HepG2 (cell line): Measurements from ENCODE around the gene SHTN1. TPM values are rescaled to one million over a fixed set of nuclear protein-coding genes. Genes with fewer than 3 reads are reported as not detected.

ENCODE experiments used
- ATRX ChIP-seq: sonication (generic); formaldehyde crosslinking; IDR thresholded peaks from 2 replicates; pipeline ENCODE4 v1.4.0; 2020; ENCODE audit warnings: missing genetic modification reagents, borderline replicate concordance
- CBX2 ChIP-seq, 2 experiments: fragments of 200-600 bp in 1 of 2; sonication (generic); formaldehyde crosslinking in 1 of 2; IDR thresholded peaks; 2 replicates each; pipeline versions ENCODE4 v1.7.0 to v1.8.1; 2018 to 2022; ENCODE audit warnings: low read depth in 2 of 2, low read length in 1 of 2, mild to moderate bottlenecking in 1 of 2, missing genetic modification reagents in 1 of 2
- GTF2F1 ChIP-seq: fragments of 150-350 bp; IDR thresholded peaks from 2 replicates; pipeline ENCODE4 v1.6.1; 2014; ENCODE audit warnings: low read length
- HNRNPH1 ChIP-seq: fragments of 200-400 bp; formaldehyde crosslinking; optimal IDR thresholded peaks from 2 replicates; pipeline ENCODE3; 2017; ENCODE audit warnings: mild to moderate bottlenecking, low read depth, low read length
- HOXA9 ChIP-seq: sonication (generic); formaldehyde crosslinking; IDR thresholded peaks from 2 replicates; pipeline ENCODE4 v1.8.1; 2022; ENCODE audit warnings: missing genetic modification reagents, mild to moderate bottlenecking, moderate library complexity, borderline replicate concordance
- JDP2 ChIP-seq: sonication (generic); formaldehyde crosslinking; IDR thresholded peaks from 2 replicates; pipeline ENCODE4 v1.8.1; 2022; ENCODE audit warnings: missing genetic modification reagents, borderline replicate concordance
- MEIS1 ChIP-seq: sonication (generic); formaldehyde crosslinking; IDR thresholded peaks from 2 replicates; pipeline ENCODE4 v1.9.0; 2021; ENCODE audit warnings: mild to moderate bottlenecking, missing genetic modification reagents, moderate library complexity, borderline replicate concordance
- NFKB2 ChIP-seq: sonication (generic); formaldehyde crosslinking; IDR thresholded peaks from 2 replicates; pipeline ENCODE4 v1.4.0; 2020; ENCODE audit warnings: missing genetic modification reagents, borderline replicate concordance
- SALL1 ChIP-seq: sonication (generic); formaldehyde crosslinking; IDR thresholded peaks from 2 replicates; pipeline ENCODE4 v1.8.0; 2022; ENCODE audit warnings: mild to moderate bottlenecking, missing genetic modification reagents
- SKI ChIP-seq: fragments of 450-650 bp; IDR thresholded peaks from one replicate; pipeline ENCODE4 v1.6.1; 2018; ENCODE audit warnings: mild to moderate bottlenecking; ENCODE audit not compliant: partially characterized antibody
- SNAPC5 ChIP-seq: sonication (generic); formaldehyde crosslinking; IDR thresholded peaks from 2 replicates; pipeline ENCODE4 v1.8.1; 2023; ENCODE audit warnings: mild to moderate bottlenecking, missing genetic modification reagents, borderline replicate concordance
- ZBTB14 ChIP-seq: sonication (generic); formaldehyde crosslinking; IDR thresholded peaks from 2 replicates; pipeline ENCODE4 v1.4.0; 2020; ENCODE audit warnings: missing genetic modification reagents
- ZBTB2 ChIP-seq: sonication (generic); formaldehyde crosslinking; IDR thresholded peaks from 2 replicates; pipeline ENCODE4 v1.8.0; 2022; ENCODE audit warnings: low read depth, missing genetic modification reagents
- ZBTB25 ChIP-seq: IDR thresholded peaks from 2 replicates; pipeline ENCODE4 v1.6.1; 2018; ENCODE audit warnings: missing genetic modification reagents
- ZBTB3 ChIP-seq: sonication (generic); formaldehyde crosslinking; IDR thresholded peaks from 2 replicates; pipeline ENCODE4 v1.4.0; 2020; ENCODE audit warnings: low read depth, mild to moderate bottlenecking, moderate library complexity, missing genetic modification reagents, borderline replicate concordance
- ZNF124 ChIP-seq: sonication (generic); formaldehyde crosslinking; IDR thresholded peaks from 2 replicates; pipeline ENCODE4 v1.4.0; 2020; ENCODE audit warnings: missing genetic modification reagents
- ZNF180 ChIP-seq: sonication (generic); formaldehyde crosslinking; IDR thresholded peaks from 2 replicates; pipeline ENCODE4 v1.4.0; 2020; ENCODE audit warnings: low read depth, missing genetic modification reagents, borderline replicate concordance
- ZNF317 ChIP-seq: sonication (generic); formaldehyde crosslinking; IDR thresholded peaks from 2 replicates; pipeline ENCODE4 v1.5.0; 2020; ENCODE audit warnings: mild to moderate bottlenecking, missing genetic modification reagents
- ZNF34 ChIP-seq: sonication (generic); formaldehyde crosslinking; IDR thresholded peaks from 2 replicates; pipeline ENCODE4 v1.4.0; 2020; ENCODE audit warnings: mild to moderate bottlenecking, missing genetic modification reagents, borderline replicate concordance
- ZNF510 ChIP-seq: sonication (generic); formaldehyde crosslinking; IDR thresholded peaks from 2 replicates; pipeline ENCODE4 v1.4.0; 2020; ENCODE audit warnings: low read depth, mild to moderate bottlenecking, missing genetic modification reagents
- ZNF576 ChIP-seq: sonication (generic); formaldehyde crosslinking; IDR thresholded peaks from 2 replicates; pipeline ENCODE4 v1.4.0; 2020; ENCODE audit warnings: mild to moderate bottlenecking, missing genetic modification reagents
- ZNF703 ChIP-seq: sonication (generic); formaldehyde crosslinking; IDR thresholded peaks from 2 replicates; pipeline ENCODE4 v1.5.1; 2020; ENCODE audit warnings: missing genetic modification reagents, mild to moderate bottlenecking, moderate library complexity, borderline replicate concordance
- polyA plus RNA-seq, 8 experiments: library from polyadenylated mRNA; depleted of rRNA in 3 of 8; stranded (reverse) in 7 of 8; unstranded in 1 of 8; fragments of >200 nt; fragmentation: Illumina TruSeq in 4 of 8; extraction: Trizol in 4 of 8; gene quantifications; 2 replicates each; pipeline versions ENCODE4 v1.2.1 to v1.2.3, GENCODE V29; 2011 to 2016; ENCODE audit warnings: low read depth in 4 of 8, missing spikeins in 1 of 8, mixed read lengths in 1 of 8; ENCODE audit not compliant: insufficient read depth in 1 of 8
- total RNA-seq, 5 experiments: library from RNA; depleted of rRNA; stranded (reverse); fragments of >200 nt; fragmentation: Illumina TruSeq; extraction: Trizol; gene quantifications; 2 replicates each; pipeline ENCODE4 v1.2.3, GENCODE V29; 2016; ENCODE audit warnings: low read depth in 1 of 5
- TF ChIP-seq, protein P1 (sequence below): sonication (generic); IDR thresholded peaks from 2 replicates; pipeline ENCODE4 v1.6.1; 2016; ENCODE audit warnings: low read depth, borderline replicate concordance
- TF ChIP-seq, protein P2 (sequence below): sonication (generic); formaldehyde crosslinking; conservative IDR thresholded peaks from 2 replicates; pipeline ENCODE4 v1.8.0; 2022; ENCODE audit warnings: low read depth, missing genetic modification reagents

Gene SHTN1
- total and polyA plus RNA-seq, 2 of the 13 experiments (the other 11 are each of a cell fraction or from before 2014, with no cell fraction given) = 11.3 to 15.6 TPM

- TF ChIP-seq ZNF510 (CRISPR knock-in tag) = no peak
- no peak for TF ChIP-seq SNAPC5 (CRISPR knock-in tag)
- no peak for TF ChIP-seq JDP2 (CRISPR knock-in tag)
- no peak for TF ChIP-seq ZNF180
- no peak for TF ChIP-seq ZBTB2 (CRISPR knock-in tag)
- TF ChIP-seq ZNF34 (CRISPR knock-in tag) = no peak
- TF ChIP-seq HNRNPH1 = no peak
- no peak for TF ChIP-seq CBX2 (IDR thresholded peaks at IDR 0.05; ENCODE audit: low read depth, low read length)
- TF ChIP-seq CBX2 (CRISPR knock-in tag; IDR thresholded peaks at IDR 0.05; ENCODE audit: low read depth) = no peak
- TF ChIP-seq GTF2F1 = no peak
- TF ChIP-seq ZBTB25 (CRISPR knock-in tag) = no peak
- no peak for TF ChIP-seq ZBTB3 (CRISPR knock-in tag)
- TF ChIP-seq SKI = peak; percentile 29
- no peak for TF ChIP-seq ZNF576
- TF ChIP-seq ZNF703 = no peak
- TF ChIP-seq ATRX (CRISPR knock-in tag) = no peak
- TF ChIP-seq HOXA9 (CRISPR knock-in tag) = no peak
- TF ChIP-seq, protein P1, sequence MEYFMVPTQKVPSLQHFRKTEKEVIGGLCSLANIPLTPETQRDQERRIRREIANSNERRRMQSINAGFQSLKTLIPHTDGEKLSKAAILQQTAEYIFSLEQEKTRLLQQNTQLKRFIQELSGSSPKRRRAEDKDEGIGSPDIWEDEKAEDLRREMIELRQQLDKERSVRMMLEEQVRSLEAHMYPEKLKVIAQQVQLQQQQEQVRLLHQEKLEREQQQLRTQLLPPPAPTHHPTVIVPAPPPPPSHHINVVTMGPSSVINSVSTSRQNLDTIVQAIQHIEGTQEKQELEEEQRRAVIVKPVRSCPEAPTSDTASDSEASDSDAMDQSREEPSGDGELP = no peak
- no peak for TF ChIP-seq ZBTB14 (CRISPR knock-in tag)
- TF ChIP-seq MEIS1 (CRISPR knock-in tag) = no peak
- TF ChIP-seq ZNF124 = no peak
- no peak for TF ChIP-seq NFKB2 (CRISPR knock-in tag)
- TF ChIP-seq, protein P2, sequence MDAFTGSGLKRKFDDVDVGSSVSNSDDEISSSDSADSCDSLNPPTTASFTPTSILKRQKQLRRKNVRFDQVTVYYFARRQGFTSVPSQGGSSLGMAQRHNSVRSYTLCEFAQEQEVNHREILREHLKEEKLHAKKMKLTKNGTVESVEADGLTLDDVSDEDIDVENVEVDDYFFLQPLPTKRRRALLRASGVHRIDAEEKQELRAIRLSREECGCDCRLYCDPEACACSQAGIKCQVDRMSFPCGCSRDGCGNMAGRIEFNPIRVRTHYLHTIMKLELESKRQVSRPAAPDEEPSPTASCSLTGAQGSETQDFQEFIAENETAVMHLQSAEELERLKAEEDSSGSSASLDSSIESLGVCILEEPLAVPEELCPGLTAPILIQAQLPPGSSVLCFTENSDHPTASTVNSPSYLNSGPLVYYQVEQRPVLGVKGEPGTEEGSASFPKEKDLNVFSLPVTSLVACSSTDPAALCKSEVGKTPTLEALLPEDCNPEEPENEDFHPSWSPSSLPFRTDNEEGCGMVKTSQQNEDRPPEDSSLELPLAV (CRISPR knock-in tag) = no peak
- 0 out of 2 replicates have a peak, but pooled peaks have one; percentile 42 for TF ChIP-seq ZNF317 (CRISPR knock-in tag)
- TF ChIP-seq SALL1 = peak; percentile 50
Observed at GRCh38 chr10:117003336-117003735, 1.7 kb downstream of the SHTN1 start (continued).
